Panc1 (cell line): ENCODE data around the gene CNBD2.

ENCODE experiments used
- POLR2AphosphoS5 ChIP-seq: IDR thresholded peaks from 2 replicates; pipeline ENCODE4 v1.6.1; 2012; ENCODE audit warnings: mild to moderate bottlenecking, low read depth, low read length, moderate library complexity
- TF ChIP-seq, protein P1 (sequence below): fragments of 450-650 bp; IDR thresholded peaks from 2 replicates; pipeline ENCODE4 v1.5.1; 2017; ENCODE audit warnings: mild to moderate bottlenecking
- TF ChIP-seq, protein P2 (sequence below), 2 experiments: IDR thresholded peaks; 2 replicates each; pipeline ENCODE4 v1.6.1; 2011 to 2012; ENCODE audit warnings: low read depth in 2 of 2, control low read depth in 1 of 2, low read length in 1 of 2, mild to moderate bottlenecking in 1 of 2, moderate library complexity in 1 of 2; ENCODE audit not compliant: insufficient read depth in 1 of 2

DNA sequence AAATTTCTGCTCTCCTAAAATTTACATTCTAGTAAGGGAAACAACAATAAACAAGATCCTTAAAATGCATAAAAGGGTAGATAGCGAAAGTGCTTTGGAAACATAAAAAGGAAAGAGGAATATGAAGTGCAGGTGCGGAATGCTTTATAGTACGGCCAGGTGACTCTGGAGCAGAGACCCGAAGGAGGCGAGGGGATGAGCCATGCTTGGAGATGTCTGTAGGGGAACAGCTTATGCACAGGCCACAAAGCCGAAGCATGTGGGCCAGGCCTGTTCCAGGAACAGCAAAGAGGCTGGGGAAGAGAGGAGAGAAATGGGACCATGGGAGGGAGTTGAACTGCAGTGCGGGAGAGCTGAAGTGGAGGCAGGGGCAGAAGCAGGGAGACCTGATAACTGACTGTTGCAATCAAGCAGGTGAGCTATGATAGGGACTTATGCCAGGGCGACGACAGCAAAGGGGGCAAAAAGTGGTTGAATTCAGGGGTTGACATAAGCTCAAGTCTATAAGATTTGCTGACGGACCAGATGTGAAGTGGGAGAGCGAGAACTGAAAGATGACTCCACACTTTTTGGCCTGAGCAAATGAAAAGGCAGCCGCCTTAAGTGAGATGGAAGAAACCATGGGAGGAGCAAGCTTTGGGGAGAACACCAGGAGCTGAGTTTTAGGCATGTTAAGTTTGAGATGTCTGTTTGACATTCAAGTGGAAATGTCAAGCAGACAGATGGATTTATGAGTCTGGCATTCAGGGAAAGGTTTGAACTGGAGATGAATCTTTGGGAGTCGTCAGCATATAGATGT, 83.1 kb downstream of the CNBD2 start:
- TF ChIP-seq, protein P1, sequence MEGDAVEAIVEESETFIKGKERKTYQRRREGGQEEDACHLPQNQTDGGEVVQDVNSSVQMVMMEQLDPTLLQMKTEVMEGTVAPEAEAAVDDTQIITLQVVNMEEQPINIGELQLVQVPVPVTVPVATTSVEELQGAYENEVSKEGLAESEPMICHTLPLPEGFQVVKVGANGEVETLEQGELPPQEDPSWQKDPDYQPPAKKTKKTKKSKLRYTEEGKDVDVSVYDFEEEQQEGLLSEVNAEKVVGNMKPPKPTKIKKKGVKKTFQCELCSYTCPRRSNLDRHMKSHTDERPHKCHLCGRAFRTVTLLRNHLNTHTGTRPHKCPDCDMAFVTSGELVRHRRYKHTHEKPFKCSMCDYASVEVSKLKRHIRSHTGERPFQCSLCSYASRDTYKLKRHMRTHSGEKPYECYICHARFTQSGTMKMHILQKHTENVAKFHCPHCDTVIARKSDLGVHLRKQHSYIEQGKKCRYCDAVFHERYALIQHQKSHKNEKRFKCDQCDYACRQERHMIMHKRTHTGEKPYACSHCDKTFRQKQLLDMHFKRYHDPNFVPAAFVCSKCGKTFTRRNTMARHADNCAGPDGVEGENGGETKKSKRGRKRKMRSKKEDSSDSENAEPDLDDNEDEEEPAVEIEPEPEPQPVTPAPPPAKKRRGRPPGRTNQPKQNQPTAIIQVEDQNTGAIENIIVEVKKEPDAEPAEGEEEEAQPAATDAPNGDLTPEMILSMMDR: no peak
- no peak for TF ChIP-seq POLR2AphosphoS5
- TF ChIP-seq, protein P2, sequence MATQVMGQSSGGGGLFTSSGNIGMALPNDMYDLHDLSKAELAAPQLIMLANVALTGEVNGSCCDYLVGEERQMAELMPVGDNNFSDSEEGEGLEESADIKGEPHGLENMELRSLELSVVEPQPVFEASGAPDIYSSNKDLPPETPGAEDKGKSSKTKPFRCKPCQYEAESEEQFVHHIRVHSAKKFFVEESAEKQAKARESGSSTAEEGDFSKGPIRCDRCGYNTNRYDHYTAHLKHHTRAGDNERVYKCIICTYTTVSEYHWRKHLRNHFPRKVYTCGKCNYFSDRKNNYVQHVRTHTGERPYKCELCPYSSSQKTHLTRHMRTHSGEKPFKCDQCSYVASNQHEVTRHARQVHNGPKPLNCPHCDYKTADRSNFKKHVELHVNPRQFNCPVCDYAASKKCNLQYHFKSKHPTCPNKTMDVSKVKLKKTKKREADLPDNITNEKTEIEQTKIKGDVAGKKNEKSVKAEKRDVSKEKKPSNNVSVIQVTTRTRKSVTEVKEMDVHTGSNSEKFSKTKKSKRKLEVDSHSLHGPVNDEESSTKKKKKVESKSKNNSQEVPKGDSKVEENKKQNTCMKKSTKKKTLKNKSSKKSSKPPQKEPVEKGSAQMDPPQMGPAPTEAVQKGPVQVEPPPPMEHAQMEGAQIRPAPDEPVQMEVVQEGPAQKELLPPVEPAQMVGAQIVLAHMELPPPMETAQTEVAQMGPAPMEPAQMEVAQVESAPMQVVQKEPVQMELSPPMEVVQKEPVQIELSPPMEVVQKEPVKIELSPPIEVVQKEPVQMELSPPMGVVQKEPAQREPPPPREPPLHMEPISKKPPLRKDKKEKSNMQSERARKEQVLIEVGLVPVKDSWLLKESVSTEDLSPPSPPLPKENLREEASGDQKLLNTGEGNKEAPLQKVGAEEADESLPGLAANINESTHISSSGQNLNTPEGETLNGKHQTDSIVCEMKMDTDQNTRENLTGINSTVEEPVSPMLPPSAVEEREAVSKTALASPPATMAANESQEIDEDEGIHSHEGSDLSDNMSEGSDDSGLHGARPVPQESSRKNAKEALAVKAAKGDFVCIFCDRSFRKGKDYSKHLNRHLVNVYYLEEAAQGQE (IDR thresholded peaks at IDR 0.05; ENCODE audit: insufficient read depth in 1 of 2, low read depth in 2 of 2, low read length in 1 of 2): no peak
